Endothelial cell of umbilical vein (primary cell): ENCODE data around the gene FARP1. TPM values are rescaled to one million over a fixed set of nuclear protein-coding genes. Genes with fewer than 3 reads are reported as not detected.

ENCODE experiments used
- BruUV-seq: library from RNA; stranded (reverse); fragments of 400-500 nt; replicated peaks from 2 replicates; lab custom pipeline; 2021; lab: Mats Ljungman, UMichigan
- CTCF ChIA-PET: fragments of 300-600, 350-600 bp; sonication (Branson Sonifier 250); formaldehyde crosslinking; loops from one replicate; lab custom pipeline; 2021; ENCODE audit warnings: antibody characterized with exemption, inconsistent platforms; lab: Charles Lee
- POLR2A ChIA-PET: fragments of 300-600, 350-600 bp; sonication (Branson Sonifier 250); formaldehyde crosslinking; loops from one replicate; lab custom pipeline; 2021; ENCODE audit warnings: antibody characterized with exemption, inconsistent platforms; lab: Charles Lee
- DNase-seq: peaks from one replicate; pipeline ENCODE4 v3.0.0-alpha.2; 2011; ENCODE audit warnings: low read depth, low spot score
- FAIRE-seq: peaks from 2 replicates; lab custom pipeline; 2011; peaks lifted over from hg19 to GRCh38; lab: Jason Lieb, UNC
- H2AFZ ChIP-seq: 2 replicates; pipeline ENCODE4 v1.6.0; 2012; ENCODE audit warnings: low read depth, low read length, control low read depth, inconsistent platforms
- H3K27ac ChIP-seq: 2 replicates; pipeline ENCODE4 v1.5.1; 2011; ENCODE audit warnings: low read depth, mild to moderate bottlenecking, control low read depth, low read length, moderate library complexity; ENCODE audit not compliant: insufficient read depth
- H3K27me3 ChIP-seq, 2 experiments: 2 replicates each; pipeline versions ENCODE4 v1.6.0 to v1.6.1; 2011; ENCODE audit warnings: low read length in 2 of 2, mixed read lengths in 1 of 2; ENCODE audit not compliant: control insufficient read depth in 2 of 2, insufficient read depth in 2 of 2
- H3K36me3 ChIP-seq, 2 experiments: 2 replicates in 1 of 2; 3 replicates in 1 of 2; pipeline ENCODE4 v1.5.1; 2011; ENCODE audit warnings: low read length in 2 of 2, mild to moderate bottlenecking in 1 of 2, moderate library complexity in 1 of 2; ENCODE audit not compliant: control insufficient read depth in 2 of 2, insufficient read depth in 2 of 2; ENCODE audit errors: extremely low read depth in 1 of 2
- H3K4me1 ChIP-seq: 3 replicates; pipeline ENCODE4 v1.5.1; 2011; ENCODE audit warnings: mild to moderate bottlenecking, low read length; ENCODE audit not compliant: control insufficient read depth, insufficient read depth; ENCODE audit errors: extremely low read depth
- H3K4me2 ChIP-seq: 2 replicates; pipeline ENCODE4 v1.6.1; 2011; ENCODE audit warnings: low read length, control low read depth, mixed read lengths; ENCODE audit not compliant: insufficient read depth
- H3K4me3 ChIP-seq, 3 experiments: fragments of 200-600 bp in 1 of 3; sonication (generic), shearing (Covaris generic) in 1 of 3; replicated peaks in 1 of 3; 2 replicates each; pipeline ENCODE4 v1.5.1; 2011 to 2016; ENCODE audit warnings: control low read depth in 3 of 3, low read length in 3 of 3, mild to moderate bottlenecking in 2 of 3, inconsistent platforms in 1 of 3, low read depth in 1 of 3, moderate library complexity in 1 of 3; ENCODE audit not compliant: insufficient read depth in 1 of 3
- H3K79me2 ChIP-seq: 2 replicates; pipeline ENCODE4 v1.6.0; 2012; ENCODE audit warnings: low read length, inconsistent platforms; ENCODE audit not compliant: control insufficient read depth, insufficient read depth
- H3K9ac ChIP-seq: replicated peaks from 2 replicates; pipeline ENCODE3; 2011; ENCODE audit warnings: low read length, control low read depth; ENCODE audit not compliant: insufficient read depth; ENCODE audit errors: extremely low read depth
- H3K9me1 ChIP-seq: replicated peaks from 3 replicates; pipeline ENCODE4 v1.6.0; 2011; ENCODE audit warnings: mild to moderate bottlenecking, low read length; ENCODE audit not compliant: control insufficient read depth, insufficient read depth; ENCODE audit errors: extremely low read depth
- H3K9me3 ChIP-seq: replicated peaks from 2 replicates; pipeline ENCODE4 v1.5.1; 2012; ENCODE audit warnings: low read length, inconsistent platforms; ENCODE audit not compliant: control insufficient read depth, insufficient read depth
- H4K20me1 ChIP-seq: replicated peaks from 2 replicates; pipeline ENCODE3; 2011; ENCODE audit warnings: mild to moderate bottlenecking, low read length; ENCODE audit not compliant: control insufficient read depth, insufficient read depth; ENCODE audit errors: extremely low read depth
- FOS ChIP-seq: IDR thresholded peaks from 2 replicates; pipeline ENCODE4 v1.6.1; 2011; ENCODE audit warnings: mild to moderate bottlenecking, low read length, moderate library complexity, borderline replicate concordance; ENCODE audit not compliant: insufficient read depth
- GATA2 ChIP-seq: IDR thresholded peaks from 2 replicates; pipeline ENCODE4 v1.7.0; 2011; ENCODE audit warnings: low read depth, mild to moderate bottlenecking, moderate library complexity, mixed read lengths, low read length; ENCODE audit not compliant: insufficient read length, insufficient read depth
- JUN ChIP-seq: IDR thresholded peaks from 2 replicates; pipeline ENCODE4 v1.6.1; 2011; ENCODE audit warnings: borderline replicate concordance, low read depth; ENCODE audit not compliant: insufficient read length, insufficient read depth
- MAX ChIP-seq: IDR thresholded peaks from 2 replicates; pipeline ENCODE4 v1.6.1; 2011; ENCODE audit not compliant: insufficient read depth, insufficient read length
- MYC ChIP-seq: IDR thresholded peaks from one replicate; pipeline ENCODE4 v1.6.1; 2011; ENCODE audit warnings: mild to moderate bottlenecking, low read depth, low read length
- POLR2A ChIP-seq: IDR thresholded peaks from 2 replicates; pipeline ENCODE4 v1.6.1; 2012; ENCODE audit warnings: low read depth, mild to moderate bottlenecking, control low read depth, low read length
- POLR2AphosphoS5 ChIP-seq: IDR thresholded peaks from 2 replicates; pipeline ENCODE4 v1.6.1; 2012; ENCODE audit warnings: low read depth, mild to moderate bottlenecking, control low read depth, low read length, moderate library complexity; ENCODE audit not compliant: insufficient read depth
- dilution Hi-C: fragments of 300-500 bp; cut with MboI; formaldehyde crosslinking; loops from one replicate; pipeline ENCODE4 v1.15.0; 2019; ENCODE audit warnings: low sequenced_read_pairs; ENCODE audit not compliant: extremely low pct_ligation_motif_present
- intact Hi-C: fragments of 100-400 bp; cut with micrococcal nuclease; formaldehyde crosslinking; loops from one replicate; pipeline ENCODE4 v1.10.0; 2022
- polyA plus RNA-seq, 4 experiments: library from polyadenylated mRNA; depleted of rRNA in 3 of 4; stranded (reverse) in 3 of 4; unstranded in 1 of 4; fragments of >200 nt; gene quantifications; 2 replicates each; pipeline versions ENCODE4 v1.2.1 to v1.2.3, GENCODE V29; 2011 to 2012; ENCODE audit warnings: missing spikeins in 1 of 4
- total RNA-seq: library from RNA; stranded (reverse); gene quantifications from 2 replicates; pipeline ENCODE4 v1.2.3, GENCODE V29; 2021

Gene FARP1
- total and polyA plus RNA-seq, 2 donors (not counting 3 experiments of a cell fraction or from before 2014, with no cell fraction given) = 19.0 to 77.7 TPM

GRCh38 chr13:98473788-98474144 is 330.9 kb downstream of the FARP1 start:
- no TSS peak for BruUV-seq
- Histone ChIP-seq H3K36me3 (peaks cover 11 to 27% of the 10 kb centered on the region in 2 experiments), H3K9me1 (no peaks in the 10 kb centered on the region), H3K9me3 (no peaks in the 10 kb centered on the region), H3K27ac (no peak overlapping the region), H2AFZ (no peak overlapping the region), H3K79me2 (peaks cover 49% of the 10 kb centered on the region), H3K27me3 (no peaks in the 10 kb centered on the region), H3K4me1 (peaks cover 29% of the 10 kb centered on the region), H3K9ac (no peak overlapping the region), H3K4me2 (no peak overlapping the region), H3K4me3 (no peak overlapping the region), H4K20me1 (no peaks in the 10 kb centered on the region)
- DNase-seq (no peak), FAIRE-seq (no peak)
- TF ChIP-seq POLR2AphosphoS5 = no peak
- TF ChIP-seq POLR2A = no peak
- TF ChIP-seq JUN = no peak
- no peak for TF ChIP-seq MAX
- TF ChIP-seq MYC = no peak
- TF ChIP-seq GATA2 = no peak
- TF ChIP-seq FOS = no peak
- dilution Hi-C loops = no loop called here
- CTCF ChIA-PET = no interaction called here
- POLR2A ChIA-PET = no interaction called here
- intact Hi-C loops = no loop called here

GRCh38 chr13:98474292-98474691 is 331.4 kb downstream of the FARP1 start:
- no peak overlapping the region for H3K9ac ChIP-seq
- no TSS peak for BruUV-seq
- no peaks in the 10 kb centered on the region for H3K27me3 ChIP-seq
- peaks cover 11 to 25% of the 10 kb centered on the region in 2 experiments for H3K36me3 ChIP-seq
- FAIRE-seq (no peak), DNase-seq (no peak)
- H3K27ac ChIP-seq = no peak overlapping the region
- POLR2A ChIA-PET = no interaction called here
- H3K4me3 ChIP-seq = no peak overlapping the region
- no peak overlapping the region for H3K4me2 ChIP-seq
- intact Hi-C loops (no loop called here), dilution Hi-C loops (no loop called here)
- no peaks in the 10 kb centered on the region for H3K9me1 ChIP-seq
- H3K9me3 ChIP-seq = no peaks in the 10 kb centered on the region
- no peak overlapping the region for H2AFZ ChIP-seq
- H3K4me1 ChIP-seq = peaks cover 29% of the 10 kb centered on the region
- CTCF ChIA-PET = no interaction called here
- TF ChIP-seq POLR2A (no peak), GATA2 (no peak), FOS (no peak), MAX (no peak)
- H4K20me1 ChIP-seq = no peaks in the 10 kb centered on the region
- H3K79me2 ChIP-seq = peaks cover 52% of the 10 kb centered on the region
